ENCODE data around the gene PRDM16. TPM values are rescaled to one million over a fixed set of nuclear protein-coding genes. Genes with fewer than 3 reads are reported as not detected.

Gene PRDM16
- total and polyA plus RNA-seq, 4 donors: 0.05 to 0.67 (median 0.19) TPM

GRCh38 chr1:3121401-3122210 is 52.6 kb downstream of the PRDM16 start:
- no peak for DNase-seq (ENCODE audit: low spot score)
- Histone ChIP-seq H3K9ac (ENCODE audit: low read depth in 1 of 2, low read length in 2 of 2) (no peak overlapping the region), H3K27ac (ENCODE audit: low read depth in 1 of 2, low read length in 2 of 2) (no peak overlapping the region), H3K9me3 (ENCODE audit: control insufficient read depth in 4 of 4, low read length in 3 of 4) (no peaks in the 10 kb centered on the region), H3K36me3 (ENCODE audit: control insufficient read depth in 4 of 4, insufficient read depth in 3 of 4, low read depth in 1 of 4, low read length in 3 of 4) (no peaks in the 10 kb centered on the region), H3K27me3 (ENCODE audit: control insufficient read depth in 4 of 4, insufficient read depth in 4 of 4, low read length in 3 of 4) (no peaks in the 10 kb centered on the region), H3K4me1 (ENCODE audit: control insufficient read depth in 4 of 4, insufficient read depth in 4 of 4, low read length in 3 of 4) (peaks cover 13 to 30% (median 29%) of the 10 kb centered on the region in 4 donors), H3K4me3 (ENCODE audit: low read depth in 1 of 3, low read length in 3 of 3) (no peak overlapping the region)
- 91% methylated on average over 46 of the region's 46 CpGs for WGBS
- TF ChIP-seq GABPA (IDR thresholded peaks at IDR 0.05 in 1 of 2, conservative IDR thresholded peaks at IDR 0.05 in 1 of 2): no peak
- TF ChIP-seq HNF4G (IDR thresholded peaks at IDR 0.05): no peak
- TF ChIP-seq HNF4A (conservative IDR thresholded peaks at IDR 0.05): no peak
- TF ChIP-seq ATF3 (IDR thresholded peaks at IDR 0.05): no peak
- no peak for TF ChIP-seq RXRA (IDR thresholded peaks at IDR 0.05)
- no peak for TF ChIP-seq SP1 (IDR thresholded peaks at IDR 0.05)
- no peak for TF ChIP-seq FOXA1 (IDR thresholded peaks at IDR 0.05)
- TF ChIP-seq TAF1 (conservative IDR thresholded peaks at IDR 0.05): no peak
- TF ChIP-seq ZBTB33 (IDR thresholded peaks at IDR 0.05): no peak
- TF ChIP-seq CTCF (IDR thresholded peaks at IDR 0.05; ENCODE audit: low read depth, low read length, missing input control): no peak
- TF ChIP-seq REST (IDR thresholded peaks at IDR 0.05): no peak
- no peak for TF ChIP-seq MAX (IDR thresholded peaks at IDR 0.05)
- no peak for TF ChIP-seq YY1 (IDR thresholded peaks at IDR 0.05)
- TF ChIP-seq FOXA2 (IDR thresholded peaks at IDR 0.05): no peak
- TF ChIP-seq EGR1 (IDR thresholded peaks at IDR 0.05; ENCODE audit: low read depth in 2 of 2): no peak
- no peak for TF ChIP-seq NR2F2 (IDR thresholded peaks at IDR 0.05)
- no peak for TF ChIP-seq RAD21 (IDR thresholded peaks at IDR 0.05)
- TF ChIP-seq JUND (IDR thresholded peaks at IDR 0.05): no peak
